ENCODE measurements around the gene CFI.
"Not testable (repeated sequence)": the region's sequence is repeated elsewhere in the genome, so short reads cannot be mapped to it uniquely, and the experiment has no call there.

The CFI gene

GRCh38 chr4:109787807-109788206, 14.0 kb downstream of the CFI start:
- DNase-seq: no peak

- no peak for DNase-seq
Observed at GRCh38 chr4:109786846-109787245, 15.0 kb downstream of the CFI start.

GRCh38 chr4:109782092-109782491, 19.7 kb downstream of the CFI start:
- DNase-seq: not testable (repeated sequence)

- no peak for DNase-seq
Observed at GRCh38 chr4:109764789-109765402, 36.9 kb downstream of the CFI start.

- DNase-seq: no peak
Observed at GRCh38 chr4:109764376-109764775, 37.4 kb downstream of the CFI start.

- no peak for DNase-seq
Observed at GRCh38 chr4:109760682-109761081, 41.1 kb downstream of the CFI start.

GRCh38 chr4:109755656-109756055, 46.1 kb downstream of the CFI start:
- DNase-seq: no peak

GRCh38 chr4:109754093-109754857, 47.5 kb downstream of the CFI start:
- DNase-seq: no peak

GRCh38 chr4:109752525-109752924, 49.3 kb downstream of the CFI start:
- DNase-seq: no peak

- no peak for DNase-seq
Observed at GRCh38 chr4:109751852-109752251, 49.9 kb downstream of the CFI start.

GRCh38 chr4:109750652-109751244, 51.1 kb downstream of the CFI start:
- no peak for DNase-seq

- no peak for DNase-seq
Observed at GRCh38 chr4:109749388-109750082, 52.3 kb downstream of the CFI start.

GRCh38 chr4:109748114-109748513, 53.7 kb downstream of the CFI start:
- no peak for DNase-seq

GRCh38 chr4:109746728-109747127, 55.1 kb downstream of the CFI start:
- no peak for DNase-seq

GRCh38 chr4:109745830-109746229, 56.0 kb downstream of the CFI start:
- no peak for DNase-seq

GRCh38 chr4:109739547-109739946, 62.3 kb downstream of the CFI start:
- DNase-seq: no peak

- no peak for DNase-seq
Observed at GRCh38 chr4:109738104-109738872, 63.5 kb downstream of the CFI start.

- no peak for DNase-seq
Observed at GRCh38 chr4:109735566-109736365, 66.0 kb downstream of the CFI start.

GRCh38 chr4:109733728-109734127, 68.1 kb downstream of the CFI start:
- no peak for DNase-seq

- no peak for DNase-seq
Observed at GRCh38 chr4:109730619-109731545, 70.9 kb downstream of the CFI start.
